GM12878 (cell line): ENCODE results near the gene VCP. TPM values are rescaled to one million over a fixed set of nuclear protein-coding genes. Genes with fewer than 3 reads are reported as not detected.
A peak's percentile ranks its signal among the peaks of the same experiment; 100 is the strongest.

Source experiments
- ATF7 ChIP-seq: fragments of 450-650 bp; IDR thresholded peaks from 2 replicates; pipeline ENCODE4 v1.6.1; 2016; ENCODE audit warnings: low read depth, mild to moderate bottlenecking
- CBX3 ChIP-seq: fragments of 200-600 bp; sonication (generic); IDR thresholded peaks from 2 replicates; pipeline ENCODE4 v1.6.1; 2016; ENCODE audit warnings: low read depth, borderline replicate concordance
- DPF2 ChIP-seq: fragments of 450-650 bp; IDR thresholded peaks from 2 replicates; pipeline ENCODE4 v1.6.1; 2017; ENCODE audit warnings: mild to moderate bottlenecking
- EED ChIP-seq: sonication (generic); IDR thresholded peaks from 2 replicates; pipeline ENCODE4 v1.6.1; 2016; ENCODE audit warnings: antibody characterized with exemption, low read depth
- EP300 ChIP-seq, 2 experiments: fragments of 150-350 bp in 1 of 2; IDR thresholded peaks; 2 replicates each; pipeline ENCODE4 v1.6.1; 2011 to 2012; ENCODE audit warnings: low read depth in 2 of 2, low read length in 2 of 2, borderline replicate concordance in 1 of 2, improper control_type of control experiment in 1 of 2, inconsistent platforms in 1 of 2; ENCODE audit not compliant: control insufficient read depth in 1 of 2
- GABPA ChIP-seq: IDR thresholded peaks from 2 replicates; pipeline ENCODE4 v1.6.1; 2014; ENCODE audit warnings: antibody characterized with exemption, low read depth, mild to moderate bottlenecking, inconsistent platforms
- IKZF2 ChIP-seq, 2 experiments: fragments of 450-650 bp; IDR thresholded peaks; 2 replicates each; pipeline ENCODE4 v1.6.1; 2017; ENCODE audit warnings: mild to moderate bottlenecking in 2 of 2, moderate library complexity in 2 of 2
- IRF4 ChIP-seq: IDR thresholded peaks from 2 replicates; pipeline ENCODE4 v1.6.1; 2011; ENCODE audit warnings: low read depth, low read length
- MTA2 ChIP-seq: fragments of 450-650 bp; IDR thresholded peaks from 2 replicates; pipeline ENCODE4 v1.6.1; 2016; ENCODE audit warnings: low read depth, mild to moderate bottlenecking, moderate library complexity
- NR2C2 ChIP-seq: IDR thresholded peaks from 2 replicates; pipeline ENCODE4 v1.6.1; 2011; ENCODE audit warnings: borderline replicate concordance, low read depth; ENCODE audit not compliant: control insufficient read depth, insufficient read length
- POU2F2 ChIP-seq: IDR thresholded peaks from 3 replicates; pipeline ENCODE4 v1.6.1; 2011; ENCODE audit warnings: low read depth, mild to moderate bottlenecking, low read length, borderline replicate concordance
- RCOR1 ChIP-seq: conservative IDR thresholded peaks from 2 replicates; pipeline ENCODE4 v1.6.1; 2012; ENCODE audit warnings: low read depth, low read length, improper control_type of control experiment
- SMARCA5 ChIP-seq: fragments of 450-650 bp; IDR thresholded peaks from 2 replicates; pipeline ENCODE4 v1.6.1; 2017; ENCODE audit warnings: mild to moderate bottlenecking
- TAF1 ChIP-seq: IDR thresholded peaks from 2 replicates; pipeline ENCODE4 v1.6.1; 2011; ENCODE audit warnings: mild to moderate bottlenecking, low read depth, low read length, borderline replicate concordance
- ZNF274 ChIP-seq: IDR thresholded peaks from one replicate; pipeline ENCODE4 v1.8.0; 2011; ENCODE audit not compliant: insufficient read length, insufficient read depth
- ZNF622 ChIP-seq: fragments of 450-650 bp; IDR thresholded peaks from 2 replicates; pipeline ENCODE4 v1.6.1; 2017; ENCODE audit warnings: mild to moderate bottlenecking, inconsistent platforms
- polyA plus RNA-seq, 11 experiments: library from polyadenylated mRNA; depleted of rRNA in 4 of 11; unstranded in 6 of 11; stranded (reverse) in 5 of 11; fragments of >200 nt; fragmentation: Nextera tagmentation in 4 of 11; fragmentation: Illumina TruSeq in 1 of 11; extraction: Ambion mirVana in 4 of 11; extraction: Trizol in 1 of 11; gene quantifications; 1 replicate in 1 of 11; 2 replicates in 10 of 11; pipeline versions ENCODE4 v1.2.1 to v1.2.3, GENCODE V29; 2011 to 2016; ENCODE audit warnings: inconsistent platforms in 2 of 11, missing spikeins in 2 of 11, low read depth in 1 of 11
- total RNA-seq, 4 experiments: library from RNA; depleted of rRNA in 3 of 4; stranded (reverse); fragments of >200 nt in 3 of 4; fragmentation: Illumina TruSeq in 1 of 4; extraction: Trizol in 1 of 4; gene quantifications; 2 replicates each; pipeline versions ENCODE4 v1.2.1 to v1.2.3, GENCODE V29; 2013 to 2021
- TF ChIP-seq, protein P1 (sequence below): IDR thresholded peaks from 2 replicates; pipeline ENCODE4 v1.6.1; 2012; ENCODE audit warnings: improper control_type of control experiment, low read depth, low read length; ENCODE audit not compliant: insufficient replicate concordance
- TF ChIP-seq, protein P2 (sequence below): fragments of 450-650 bp; IDR thresholded peaks from 2 replicates; pipeline ENCODE4 v1.6.1; 2017; ENCODE audit warnings: mild to moderate bottlenecking, low read depth, inconsistent platforms; ENCODE audit not compliant: poor library complexity, severe bottlenecking
- TF ChIP-seq, protein P3 (sequence below): IDR thresholded peaks from 2 replicates; pipeline ENCODE4 v1.6.1; 2011; ENCODE audit warnings: borderline replicate concordance, low read depth, mild to moderate bottlenecking, moderate library complexity, mixed read lengths, low read length; ENCODE audit not compliant: insufficient read depth; ENCODE audit errors: extremely low read length
- TF ChIP-seq, protein P4 (sequence below): fragments of 450-650 bp; IDR thresholded peaks from 2 replicates; pipeline ENCODE4 v1.6.1; 2016; ENCODE audit warnings: mild to moderate bottlenecking

Gene VCP
- total and polyA plus RNA-seq, 10 of the 15 experiments (the other 5 are each of a cell fraction or from before 2014, with no cell fraction given), result 7.4 to 327 (median 244) TPM

DNA sequence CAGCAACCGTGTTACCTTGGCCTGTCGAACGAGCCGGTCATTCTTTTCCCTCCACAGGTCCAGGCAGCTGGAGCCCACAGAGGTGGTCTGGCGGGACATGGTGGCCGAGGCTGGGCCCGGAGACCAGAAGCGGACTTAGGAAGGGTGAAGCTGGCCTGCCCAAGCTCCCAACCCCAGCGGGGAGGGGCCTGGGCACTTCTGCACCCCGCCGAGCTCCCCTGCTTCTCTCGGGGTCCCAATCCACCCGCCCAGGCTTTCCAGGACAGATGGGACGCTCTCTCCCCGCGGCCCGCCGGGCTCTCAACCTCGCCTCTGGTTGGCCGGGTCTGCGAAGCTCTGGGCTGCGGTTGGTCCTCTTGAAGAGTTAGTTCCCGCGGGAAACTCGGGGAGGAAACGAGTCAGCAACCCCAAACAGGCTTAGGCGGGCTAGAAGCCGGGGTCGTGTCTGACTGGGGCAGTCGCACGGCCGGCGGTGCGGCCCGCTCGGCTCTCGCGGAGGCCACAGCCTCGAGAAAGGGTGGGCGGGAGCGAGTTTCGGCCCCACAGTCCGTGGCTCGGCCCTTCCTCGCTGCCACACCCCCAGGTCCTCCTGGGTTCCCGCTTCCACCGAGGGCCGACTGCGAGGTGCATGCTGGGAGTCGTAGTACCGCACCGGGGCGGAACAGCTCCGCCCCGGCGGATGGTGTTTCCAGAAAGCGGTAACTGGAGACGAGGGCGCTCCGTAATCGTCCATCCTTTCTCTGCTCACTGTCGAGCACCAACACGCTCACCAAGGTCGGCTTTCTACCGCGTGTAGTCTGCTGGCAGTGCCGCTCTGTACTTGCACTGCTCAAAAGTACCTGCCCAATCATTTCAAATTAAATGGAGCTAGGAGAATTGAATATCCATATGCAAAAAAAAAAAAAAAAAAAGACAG is 7.3 kb upstream of the VCP start, which contains the start of gene FANCG (continued):
- TF ChIP-seq, protein P1, sequence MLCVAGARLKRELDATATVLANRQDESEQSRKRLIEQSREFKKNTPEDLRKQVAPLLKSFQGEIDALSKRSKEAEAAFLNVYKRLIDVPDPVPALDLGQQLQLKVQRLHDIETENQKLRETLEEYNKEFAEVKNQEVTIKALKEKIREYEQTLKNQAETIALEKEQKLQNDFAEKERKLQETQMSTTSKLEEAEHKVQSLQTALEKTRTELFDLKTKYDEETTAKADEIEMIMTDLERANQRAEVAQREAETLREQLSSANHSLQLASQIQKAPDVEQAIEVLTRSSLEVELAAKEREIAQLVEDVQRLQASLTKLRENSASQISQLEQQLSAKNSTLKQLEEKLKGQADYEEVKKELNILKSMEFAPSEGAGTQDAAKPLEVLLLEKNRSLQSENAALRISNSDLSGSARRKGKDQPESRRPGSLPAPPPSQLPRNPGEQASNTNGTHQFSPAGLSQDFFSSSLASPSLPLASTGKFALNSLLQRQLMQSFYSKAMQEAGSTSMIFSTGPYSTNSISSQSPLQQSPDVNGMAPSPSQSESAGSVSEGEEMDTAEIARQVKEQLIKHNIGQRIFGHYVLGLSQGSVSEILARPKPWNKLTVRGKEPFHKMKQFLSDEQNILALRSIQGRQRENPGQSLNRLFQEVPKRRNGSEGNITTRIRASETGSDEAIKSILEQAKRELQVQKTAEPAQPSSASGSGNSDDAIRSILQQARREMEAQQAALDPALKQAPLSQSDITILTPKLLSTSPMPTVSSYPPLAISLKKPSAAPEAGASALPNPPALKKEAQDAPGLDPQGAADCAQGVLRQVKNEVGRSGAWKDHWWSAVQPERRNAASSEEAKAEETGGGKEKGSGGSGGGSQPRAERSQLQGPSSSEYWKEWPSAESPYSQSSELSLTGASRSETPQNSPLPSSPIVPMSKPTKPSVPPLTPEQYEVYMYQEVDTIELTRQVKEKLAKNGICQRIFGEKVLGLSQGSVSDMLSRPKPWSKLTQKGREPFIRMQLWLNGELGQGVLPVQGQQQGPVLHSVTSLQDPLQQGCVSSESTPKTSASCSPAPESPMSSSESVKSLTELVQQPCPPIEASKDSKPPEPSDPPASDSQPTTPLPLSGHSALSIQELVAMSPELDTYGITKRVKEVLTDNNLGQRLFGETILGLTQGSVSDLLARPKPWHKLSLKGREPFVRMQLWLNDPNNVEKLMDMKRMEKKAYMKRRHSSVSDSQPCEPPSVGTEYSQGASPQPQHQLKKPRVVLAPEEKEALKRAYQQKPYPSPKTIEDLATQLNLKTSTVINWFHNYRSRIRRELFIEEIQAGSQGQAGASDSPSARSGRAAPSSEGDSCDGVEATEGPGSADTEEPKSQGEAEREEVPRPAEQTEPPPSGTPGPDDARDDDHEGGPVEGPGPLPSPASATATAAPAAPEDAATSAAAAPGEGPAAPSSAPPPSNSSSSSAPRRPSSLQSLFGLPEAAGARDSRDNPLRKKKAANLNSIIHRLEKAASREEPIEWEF, result no peak
- TF ChIP-seq ZNF622 (no peak), IKZF2 (IDR thresholded peaks at IDR 0.05) (no peak), SMARCA5 (no peak), EED (0 out of 2 replicates have a peak, but pooled peaks have one; percentile 24), NR2C2 (no peak), CBX3 (no peak), GABPA (peak; percentile 80), DPF2 (peak; percentile 51), ZNF274 (no peak), MTA2 (no peak), IRF4 (0 out of 2 replicates have a peak, but pooled peaks have one; percentile 32), EP300 (IDR thresholded peaks at IDR 0.05; ENCODE audit: borderline replicate concordance in 1 of 2, control insufficient read depth in 1 of 2, low read depth in 2 of 2, low read length in 2 of 2) (no peak), POU2F2 (peak; percentile 72), RCOR1 (no peak), TAF1 (peak; percentile 55), ATF7 (no peak)
- TF ChIP-seq, protein P2, sequence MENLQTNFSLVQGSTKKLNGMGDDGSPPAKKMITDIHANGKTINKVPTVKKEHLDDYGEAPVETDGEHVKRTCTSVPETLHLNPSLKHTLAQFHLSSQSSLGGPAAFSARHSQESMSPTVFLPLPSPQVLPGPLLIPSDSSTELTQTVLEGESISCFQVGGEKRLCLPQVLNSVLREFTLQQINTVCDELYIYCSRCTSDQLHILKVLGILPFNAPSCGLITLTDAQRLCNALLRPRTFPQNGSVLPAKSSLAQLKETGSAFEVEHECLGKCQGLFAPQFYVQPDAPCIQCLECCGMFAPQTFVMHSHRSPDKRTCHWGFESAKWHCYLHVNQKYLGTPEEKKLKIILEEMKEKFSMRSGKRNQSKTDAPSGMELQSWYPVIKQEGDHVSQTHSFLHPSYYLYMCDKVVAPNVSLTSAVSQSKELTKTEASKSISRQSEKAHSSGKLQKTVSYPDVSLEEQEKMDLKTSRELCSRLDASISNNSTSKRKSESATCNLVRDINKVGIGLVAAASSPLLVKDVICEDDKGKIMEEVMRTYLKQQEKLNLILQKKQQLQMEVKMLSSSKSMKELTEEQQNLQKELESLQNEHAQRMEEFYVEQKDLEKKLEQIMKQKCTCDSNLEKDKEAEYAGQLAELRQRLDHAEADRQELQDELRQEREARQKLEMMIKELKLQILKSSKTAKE, result no peak
- TF ChIP-seq, protein P3, sequence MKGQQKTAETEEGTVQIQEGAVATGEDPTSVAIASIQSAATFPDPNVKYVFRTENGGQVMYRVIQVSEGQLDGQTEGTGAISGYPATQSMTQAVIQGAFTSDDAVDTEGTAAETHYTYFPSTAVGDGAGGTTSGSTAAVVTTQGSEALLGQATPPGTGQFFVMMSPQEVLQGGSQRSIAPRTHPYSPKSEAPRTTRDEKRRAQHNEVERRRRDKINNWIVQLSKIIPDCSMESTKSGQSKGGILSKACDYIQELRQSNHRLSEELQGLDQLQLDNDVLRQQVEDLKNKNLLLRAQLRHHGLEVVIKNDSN, result no peak
- TF ChIP-seq, protein P4, sequence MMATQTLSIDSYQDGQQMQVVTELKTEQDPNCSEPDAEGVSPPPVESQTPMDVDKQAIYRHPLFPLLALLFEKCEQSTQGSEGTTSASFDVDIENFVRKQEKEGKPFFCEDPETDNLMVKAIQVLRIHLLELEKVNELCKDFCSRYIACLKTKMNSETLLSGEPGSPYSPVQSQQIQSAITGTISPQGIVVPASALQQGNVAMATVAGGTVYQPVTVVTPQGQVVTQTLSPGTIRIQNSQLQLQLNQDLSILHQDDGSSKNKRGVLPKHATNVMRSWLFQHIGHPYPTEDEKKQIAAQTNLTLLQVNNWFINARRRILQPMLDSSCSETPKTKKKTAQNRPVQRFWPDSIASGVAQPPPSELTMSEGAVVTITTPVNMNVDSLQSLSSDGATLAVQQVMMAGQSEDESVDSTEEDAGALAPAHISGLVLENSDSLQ, result no peak
